Keratinocyte (primary cell): ENCODE data around the gene VTCN1.

Experiments used
- EZH2 ChIP-seq: IDR thresholded peaks from one replicate; pipeline ENCODE4 v1.6.1; 2012; ENCODE audit warnings: inconsistent platforms, mild to moderate bottlenecking, low read length, moderate library complexity
- TF ChIP-seq, protein P1 (sequence below), 3 experiments: IDR thresholded peaks in 1 of 3; conservative IDR thresholded peaks in 1 of 3; optimal IDR thresholded peaks in 1 of 3; 2 replicates in 2 of 3; 3 replicates in 1 of 3; pipeline versions ENCODE3 to v1.5.1; 2011; ENCODE audit warnings: low read length in 3 of 3, mild to moderate bottlenecking in 3 of 3, moderate library complexity in 2 of 3, control low read depth in 1 of 3, inconsistent platforms in 1 of 3; ENCODE audit not compliant: insufficient read depth in 2 of 3; ENCODE audit errors: extremely low read depth in 1 of 3

DNA sequence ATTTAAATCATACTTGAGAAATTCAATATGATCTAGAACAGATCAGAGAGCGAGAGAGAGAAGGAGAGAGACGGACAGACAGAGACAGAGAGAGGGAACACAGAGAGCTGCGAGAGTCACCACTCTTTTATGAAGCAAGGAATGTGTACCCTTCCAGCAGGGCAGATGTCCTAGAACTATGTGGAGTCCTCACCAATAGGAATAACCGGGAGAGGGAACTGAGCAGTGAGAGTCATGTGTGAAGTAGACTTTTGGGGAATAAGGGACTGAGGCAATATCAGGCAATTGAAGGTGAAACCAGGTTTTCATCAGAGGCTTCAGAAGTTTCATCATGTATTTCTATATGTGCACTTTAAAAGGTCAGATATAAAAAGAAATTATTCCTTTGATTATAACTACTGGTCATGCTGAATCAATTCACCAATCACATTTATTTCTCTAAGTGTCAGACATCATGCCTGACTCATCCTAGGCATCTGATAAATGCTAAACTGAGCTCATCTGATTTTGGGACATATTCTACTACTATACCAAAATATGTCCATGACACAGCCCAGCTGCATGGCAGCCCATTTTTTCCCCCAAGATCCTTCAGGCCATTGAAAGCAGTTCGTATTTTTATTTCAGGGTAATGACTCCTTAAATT lies 22.4 kb downstream of the VTCN1 start:
- TF ChIP-seq, protein P1, sequence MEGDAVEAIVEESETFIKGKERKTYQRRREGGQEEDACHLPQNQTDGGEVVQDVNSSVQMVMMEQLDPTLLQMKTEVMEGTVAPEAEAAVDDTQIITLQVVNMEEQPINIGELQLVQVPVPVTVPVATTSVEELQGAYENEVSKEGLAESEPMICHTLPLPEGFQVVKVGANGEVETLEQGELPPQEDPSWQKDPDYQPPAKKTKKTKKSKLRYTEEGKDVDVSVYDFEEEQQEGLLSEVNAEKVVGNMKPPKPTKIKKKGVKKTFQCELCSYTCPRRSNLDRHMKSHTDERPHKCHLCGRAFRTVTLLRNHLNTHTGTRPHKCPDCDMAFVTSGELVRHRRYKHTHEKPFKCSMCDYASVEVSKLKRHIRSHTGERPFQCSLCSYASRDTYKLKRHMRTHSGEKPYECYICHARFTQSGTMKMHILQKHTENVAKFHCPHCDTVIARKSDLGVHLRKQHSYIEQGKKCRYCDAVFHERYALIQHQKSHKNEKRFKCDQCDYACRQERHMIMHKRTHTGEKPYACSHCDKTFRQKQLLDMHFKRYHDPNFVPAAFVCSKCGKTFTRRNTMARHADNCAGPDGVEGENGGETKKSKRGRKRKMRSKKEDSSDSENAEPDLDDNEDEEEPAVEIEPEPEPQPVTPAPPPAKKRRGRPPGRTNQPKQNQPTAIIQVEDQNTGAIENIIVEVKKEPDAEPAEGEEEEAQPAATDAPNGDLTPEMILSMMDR (optimal IDR thresholded peaks at IDR 0.05 in 1 of 3, IDR thresholded peaks at IDR 0.05 in 1 of 3, conservative IDR thresholded peaks at IDR 0.05 in 1 of 3; ENCODE audit: extremely low read depth in 1 of 3, insufficient read depth in 2 of 3, low read length in 3 of 3), result no peak
- no peak for TF ChIP-seq EZH2
